Ascending aorta (tissue), 2 donors: ENCODE measurements around the gene C1orf52. TPM values are rescaled to one million over a fixed set of nuclear protein-coding genes. Genes with fewer than 3 reads are reported as not detected.
A peak's percentile ranks its signal among the peaks of the same experiment; 100 is the strongest.

Experiments
- DNase-seq, 2 donors: peaks; one replicate each; pipeline ENCODE4 v3.0.0-alpha.2; 2019; ENCODE audit warnings: low spot score in 2 of 2
- H3K27ac ChIP-seq, 2 donors: fragments of 200-600 bp; sonication (generic); one replicate each; pipeline ENCODE4 v1.5.1; 2016 to 2017; ENCODE audit warnings: mild to moderate bottlenecking in 1 of 2
- H3K27me3 ChIP-seq: fragments of 200-600 bp; sonication (generic); one replicate; pipeline ENCODE4 v1.5.1; 2017
- H3K36me3 ChIP-seq, 2 donors: fragments of 200-600 bp; sonication (generic); one replicate each; pipeline ENCODE4 v1.5.1; 2016
- H3K4me1 ChIP-seq, 2 donors: fragments of 200-600 bp; sonication (generic); one replicate each; pipeline ENCODE4 v1.5.1; 2016 to 2017; ENCODE audit warnings: mild to moderate bottlenecking in 1 of 2
- H3K4me3 ChIP-seq, 2 donors: fragments of 200-600 bp; sonication (generic); one replicate each; pipeline ENCODE4 v1.5.1; 2016 to 2017; ENCODE audit warnings: mild to moderate bottlenecking in 1 of 2
- H3K9me3 ChIP-seq, 2 donors: fragments of 200-600 bp; sonication (generic); one replicate each; pipeline ENCODE4 v1.5.1; 2016
- intact Hi-C: fragments of 100-400 bp; cut with DNase I; formaldehyde crosslinking; loops from one replicate; pipeline ENCODE4 v1.15.1; 2023
- total RNA-seq: library from RNA; depleted of rRNA; stranded (reverse); fragments of >200 nt; gene quantifications from one replicate; pipeline ENCODE4 v1.1.0, GENCODE V29; 2016
- TF ChIP-seq, protein P1 (sequence below), 3 experiments: fragments of 200-600 bp in 2 of 3; fragments of 450-650 bp in 1 of 3; sonication (generic) in 2 of 3; IDR thresholded peaks; one replicate each; pipeline ENCODE4 v1.5.1; 2016 to 2019; ENCODE audit warnings: antibody characterized with exemption in 3 of 3, mild to moderate bottlenecking in 1 of 3, moderate library complexity in 1 of 3

C1orf52 gene
- total RNA-seq, 1 donor from 2014 or later, result 2.3 TPM

DNA sequence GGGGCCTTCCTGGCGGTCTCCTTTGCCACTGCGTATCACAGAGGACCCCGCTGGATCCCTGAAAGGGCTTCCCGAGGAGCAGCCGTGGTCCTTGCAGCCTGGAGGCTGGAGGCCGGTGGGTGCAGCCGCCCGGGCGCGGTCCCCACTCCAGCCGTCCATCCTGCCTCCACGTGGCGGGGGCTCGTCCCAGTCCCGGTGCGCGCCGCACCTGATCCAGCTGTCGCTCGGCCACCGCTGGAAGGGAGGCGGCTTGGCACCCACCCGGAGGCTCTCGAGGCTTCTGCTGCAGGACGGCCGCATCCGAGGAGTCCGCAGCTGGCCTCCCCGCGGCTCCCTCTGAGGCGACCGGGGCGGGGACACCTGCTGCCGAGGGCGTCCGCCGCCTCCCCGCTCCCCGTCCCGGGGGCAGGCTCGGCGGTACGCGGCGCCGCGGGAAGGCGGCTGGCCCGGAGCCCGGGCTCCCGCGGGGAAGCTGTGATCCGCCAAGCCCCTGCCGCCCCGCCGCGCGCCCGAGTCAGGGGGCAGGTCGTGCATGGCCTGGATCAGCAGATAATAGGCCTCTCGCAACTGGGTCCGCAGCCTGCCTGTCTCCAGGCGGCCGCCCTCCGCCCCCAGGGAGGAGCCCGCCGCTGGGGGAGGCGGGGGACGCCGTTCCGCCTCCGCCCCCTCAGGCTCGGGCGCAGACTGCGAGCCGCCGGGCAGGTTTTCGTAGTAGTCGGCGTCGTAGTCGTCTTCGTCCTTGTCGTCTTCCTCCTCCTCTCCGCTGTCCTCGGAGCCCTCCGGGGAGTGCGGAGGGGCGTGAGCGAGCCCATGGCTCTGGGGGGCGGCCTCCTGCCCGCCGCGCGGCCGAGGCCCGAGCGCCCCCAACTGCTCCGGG, 58.8 kb downstream of the C1orf52 start, which contains the start of gene SYDE2:
SYDE2 (minus strand) TSS at position 554 of the 877 bp plus-strand sequence; CDS start at position 534, 20 bp downstream.
- no peaks in the 10 kb centered on the region for H3K36me3 ChIP-seq
- H3K27ac ChIP-seq, result peak within 1 kb of the TSS; percentile 96 to 98
- H3K27me3 ChIP-seq, result no peaks in the 10 kb centered on the region
- TF ChIP-seq, protein P1, sequence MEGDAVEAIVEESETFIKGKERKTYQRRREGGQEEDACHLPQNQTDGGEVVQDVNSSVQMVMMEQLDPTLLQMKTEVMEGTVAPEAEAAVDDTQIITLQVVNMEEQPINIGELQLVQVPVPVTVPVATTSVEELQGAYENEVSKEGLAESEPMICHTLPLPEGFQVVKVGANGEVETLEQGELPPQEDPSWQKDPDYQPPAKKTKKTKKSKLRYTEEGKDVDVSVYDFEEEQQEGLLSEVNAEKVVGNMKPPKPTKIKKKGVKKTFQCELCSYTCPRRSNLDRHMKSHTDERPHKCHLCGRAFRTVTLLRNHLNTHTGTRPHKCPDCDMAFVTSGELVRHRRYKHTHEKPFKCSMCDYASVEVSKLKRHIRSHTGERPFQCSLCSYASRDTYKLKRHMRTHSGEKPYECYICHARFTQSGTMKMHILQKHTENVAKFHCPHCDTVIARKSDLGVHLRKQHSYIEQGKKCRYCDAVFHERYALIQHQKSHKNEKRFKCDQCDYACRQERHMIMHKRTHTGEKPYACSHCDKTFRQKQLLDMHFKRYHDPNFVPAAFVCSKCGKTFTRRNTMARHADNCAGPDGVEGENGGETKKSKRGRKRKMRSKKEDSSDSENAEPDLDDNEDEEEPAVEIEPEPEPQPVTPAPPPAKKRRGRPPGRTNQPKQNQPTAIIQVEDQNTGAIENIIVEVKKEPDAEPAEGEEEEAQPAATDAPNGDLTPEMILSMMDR (IDR thresholded peaks at IDR 0.05), result no peak
- peak within 1 kb of the TSS; percentile 76 to 99 for H3K4me3 ChIP-seq
- DNase-seq, result peak; percentile 47 to 88
- peaks cover 0 to 6% of the 10 kb centered on the region in 2 donors for H3K4me1 ChIP-seq
- intact Hi-C loops, result loop anchor here (1.0 to 2.0 kb wide), 2 partner anchors 59 to 138 kb away; partner anchors contain the start of gene C1orf52
- no peaks in the 10 kb centered on the region for H3K9me3 ChIP-seq

Other genes with a start within 250 kb of the C1orf52 start
- 0.32 TPM for gene MCOLN3, start 211.2 kb downstream of the C1orf52 start, total RNA-seq
- 0.43 TPM for gene SYDE2, start 58.6 kb downstream of the C1orf52 start, total RNA-seq
- gene BCL10, start 17.0 kb upstream of the C1orf52 start, total RNA-seq, result 3.7 TPM
- gene DDAH1, start 205.5 kb upstream of the C1orf52 start, total RNA-seq, result 8.5 TPM